ENCODE data around the gene DNAH1. TPM values are rescaled to one million over a fixed set of nuclear protein-coding genes. Genes with fewer than 3 reads are reported as not detected.

The DNAH1 gene
- total and polyA plus RNA-seq, 2 donors from 2014 or later: 1.7 to 12.1 TPM

GRCh38 chr3:52399131-52399530, 83.0 kb downstream of the DNAH1 start:
- no peak for TF ChIP-seq CTCF (IDR thresholded peaks at IDR 0.05; ENCODE audit: borderline replicate concordance, extremely low read depth, insufficient read depth)
- Histone ChIP-seq H3K9me3 (ENCODE audit: control insufficient read depth in 2 of 3, insufficient read depth in 1 of 3, low read length in 3 of 3) (no peaks in the 10 kb centered on the region), H3K4me3 (ENCODE audit: low read length in 3 of 3) (no peak overlapping the region), H3K27ac (ENCODE audit: low read depth in 2 of 2, low read length in 2 of 2) (no peak overlapping the region), H3K36me3 (ENCODE audit: control insufficient read depth in 2 of 3, insufficient read depth in 3 of 3, low read length in 3 of 3) (peaks cover 0 to 29% (median 21%) of the 10 kb centered on the region in 3 donors), H3K27me3 (ENCODE audit: control insufficient read depth, insufficient read depth, low read length) (no peaks in the 10 kb centered on the region), H3K9ac (ENCODE audit: low read length in 3 of 3) (no peak overlapping the region), H3K4me1 (ENCODE audit: control insufficient read depth in 2 of 3, insufficient read depth in 2 of 3, low read depth in 1 of 3, low read length in 3 of 3) (no peaks in the 10 kb centered on the region)
- no peak for FAIRE-seq
- intact Hi-C loops (cut with DNase I): no loop called here
- peak in 1 of 5 donors; percentile 50 for DNase-seq

GRCh38 chr3:52399593-52399992, 83.5 kb downstream of the DNAH1 start:
- peaks cover 0 to 34% (median 25%) of the 10 kb centered on the region in 3 donors for H3K36me3 ChIP-seq (ENCODE audit: control insufficient read depth in 2 of 3, insufficient read depth in 3 of 3, low read length in 3 of 3)
- no peak overlapping the region for H3K27ac ChIP-seq (ENCODE audit: low read depth in 2 of 2, low read length in 2 of 2)
- peak in 1 of 5 donors; percentile 41 for DNase-seq
- intact Hi-C loops (cut with DNase I): no loop called here
- H3K9me3 ChIP-seq (ENCODE audit: control insufficient read depth in 2 of 3, insufficient read depth in 1 of 3, low read length in 3 of 3): no peaks in the 10 kb centered on the region
- H3K4me3 ChIP-seq (ENCODE audit: low read length in 3 of 3): no peak overlapping the region
- no peaks in the 10 kb centered on the region for H3K27me3 ChIP-seq (ENCODE audit: control insufficient read depth, insufficient read depth, low read length)
- no peaks in the 10 kb centered on the region for H3K4me1 ChIP-seq (ENCODE audit: control insufficient read depth in 2 of 3, insufficient read depth in 2 of 3, low read depth in 1 of 3, low read length in 3 of 3)
- H3K9ac ChIP-seq (ENCODE audit: low read length in 3 of 3): no peak overlapping the region
- FAIRE-seq: no peak
- TF ChIP-seq CTCF (IDR thresholded peaks at IDR 0.05; ENCODE audit: borderline replicate concordance, extremely low read depth, insufficient read depth): no peak

GRCh38 chr3:52400275-52400793, 84.2 kb downstream of the DNAH1 start:
- H3K27me3 ChIP-seq (ENCODE audit: control insufficient read depth, insufficient read depth, low read length): no peaks in the 10 kb centered on the region
- TF ChIP-seq CTCF (IDR thresholded peaks at IDR 0.05; ENCODE audit: borderline replicate concordance, extremely low read depth, insufficient read depth): no peak
- H3K36me3 ChIP-seq (ENCODE audit: control insufficient read depth in 2 of 3, insufficient read depth in 3 of 3, low read length in 3 of 3): peaks cover 0 to 41% (median 31%) of the 10 kb centered on the region in 3 donors
- FAIRE-seq (no peak), DNase-seq (peak in 1 of 5 donors; percentile 57)
- H3K9ac ChIP-seq (ENCODE audit: low read length in 3 of 3): no peak overlapping the region
- H3K27ac ChIP-seq (ENCODE audit: low read depth in 2 of 2, low read length in 2 of 2): no peak overlapping the region
- H3K4me3 ChIP-seq (ENCODE audit: low read length in 3 of 3): no peak overlapping the region
- H3K9me3 ChIP-seq (ENCODE audit: control insufficient read depth in 2 of 3, insufficient read depth in 1 of 3, low read length in 3 of 3): no peaks in the 10 kb centered on the region
- no peaks in the 10 kb centered on the region for H3K4me1 ChIP-seq (ENCODE audit: control insufficient read depth in 2 of 3, insufficient read depth in 2 of 3, low read depth in 1 of 3, low read length in 3 of 3)
- intact Hi-C loops (cut with DNase I): no loop called here

GRCh38 chr3:52401021-52401420, 84.9 kb downstream of the DNAH1 start:
- H3K4me3 ChIP-seq (ENCODE audit: low read length in 3 of 3): no peak overlapping the region
- no peak overlapping the region for H3K9ac ChIP-seq (ENCODE audit: low read length in 3 of 3)
- DNase-seq (peak in 1 of 5 donors; percentile 41), FAIRE-seq (no peak)
- no peak overlapping the region for H3K27ac ChIP-seq (ENCODE audit: low read depth in 2 of 2, low read length in 2 of 2)
- intact Hi-C loops (cut with DNase I): no loop called here
- H3K27me3 ChIP-seq (ENCODE audit: control insufficient read depth, insufficient read depth, low read length): no peaks in the 10 kb centered on the region
- peaks cover 0 to 47% (median 35%) of the 10 kb centered on the region in 3 donors for H3K36me3 ChIP-seq (ENCODE audit: control insufficient read depth in 2 of 3, insufficient read depth in 3 of 3, low read length in 3 of 3)
- H3K9me3 ChIP-seq (ENCODE audit: control insufficient read depth in 2 of 3, insufficient read depth in 1 of 3, low read length in 3 of 3): no peaks in the 10 kb centered on the region
- no peaks in the 10 kb centered on the region for H3K4me1 ChIP-seq (ENCODE audit: control insufficient read depth in 2 of 3, insufficient read depth in 2 of 3, low read depth in 1 of 3, low read length in 3 of 3)
- TF ChIP-seq CTCF (IDR thresholded peaks at IDR 0.05; ENCODE audit: borderline replicate concordance, extremely low read depth, insufficient read depth): no peak
